WTC11 (cell line): ENCODE results near the gene AGBL5. TPM values are rescaled to one million over a fixed set of nuclear protein-coding genes. Genes with fewer than 3 reads are reported as not detected.
A peak's percentile ranks its signal among the peaks of the same experiment; 100 is the strongest.

ENCODE experiments used
- ATAC-seq: fragments of 200-7000 bp; cut with Tn5 transposase; 2 replicates; pipeline ENCODE4 v1.10.0; 2021; ENCODE audit warnings: mild to moderate bottlenecking, moderate library complexity
- CTCF ChIA-PET: fragments of 300-600 bp; sonication (Branson Sonifier 250); formaldehyde crosslinking; loops from one replicate; lab custom pipeline; 2021; ENCODE audit warnings: antibody characterized with exemption; lab: Charles Lee
- POLR2A ChIA-PET: fragments of 350-600 bp; sonication (Branson Sonifier 250); formaldehyde crosslinking; loops from one replicate; lab custom pipeline; 2021; ENCODE audit warnings: antibody characterized with exemption; lab: Charles Lee
- DNase-seq: peaks from one replicate; pipeline ENCODE4 v3.0.0; 2021; ENCODE audit warnings: low spot score
- H3K27ac Mint-ChIP-seq: 2 replicates; pipeline ENCODE4 v1.8.0; 2021; ENCODE audit warnings: mixed read lengths
- H3K27me3 Mint-ChIP-seq: 2 replicates; pipeline ENCODE4 v1.8.0; 2021; ENCODE audit warnings: low read depth, mild to moderate bottlenecking, moderate library complexity, mixed read lengths
- H3K36me3 Mint-ChIP-seq: 2 replicates; pipeline ENCODE4 v1.8.0; 2021; ENCODE audit warnings: mixed read lengths
- H3K4me1 Mint-ChIP-seq: 2 replicates; pipeline ENCODE4 v1.8.0; 2022; ENCODE audit warnings: mixed read lengths
- H3K4me3 Mint-ChIP-seq: 2 replicates; pipeline ENCODE4 v1.8.0; 2021; ENCODE audit warnings: mild to moderate bottlenecking, moderate library complexity, mixed read lengths
- H3K9me3 Mint-ChIP-seq: 2 replicates; pipeline ENCODE4 v1.8.0; 2021; ENCODE audit warnings: mixed read lengths
- ATF1 ChIP-seq: sonication (generic); formaldehyde crosslinking; IDR thresholded peaks from 2 replicates; pipeline ENCODE4 v1.8.1; 2023; ENCODE audit warnings: mild to moderate bottlenecking, moderate library complexity, missing genetic modification reagents
- EMX1 ChIP-seq: fragments of 250-450 bp; sonication (Bioruptor Pico); IDR thresholded peaks from 2 replicates; pipeline ENCODE4 v1.8.0; 2021; ENCODE audit warnings: mild to moderate bottlenecking
- JAZF1 ChIP-seq: fragments of 250-450 bp; sonication (Bioruptor Pico); IDR thresholded peaks from 2 replicates; pipeline ENCODE4 v1.9.0; 2021; ENCODE audit warnings: moderate library complexity, mild to moderate bottlenecking, inconsistent platforms
- NFE2L1 ChIP-seq: sonication (generic); formaldehyde crosslinking; IDR thresholded peaks from 2 replicates; pipeline ENCODE4 v1.8.1; 2023; ENCODE audit warnings: missing genetic modification reagents
- NR3C1 ChIP-seq: sonication (generic); formaldehyde crosslinking; conservative IDR thresholded peaks from 2 replicates; pipeline ENCODE4 v1.8.1; 2023; ENCODE audit warnings: low read depth, mild to moderate bottlenecking, missing genetic modification reagents
- SMAD4 ChIP-seq: sonication (generic); formaldehyde crosslinking; IDR thresholded peaks from 2 replicates; pipeline ENCODE4 v1.8.0; 2022; ENCODE audit warnings: mild to moderate bottlenecking, missing genetic modification reagents
- TEAD1 ChIP-seq: sonication (generic); formaldehyde crosslinking; IDR thresholded peaks from 2 replicates; pipeline ENCODE4 v1.8.0; 2022; ENCODE audit warnings: mild to moderate bottlenecking, missing genetic modification reagents
- TP53 ChIP-seq: sonication (generic); formaldehyde crosslinking; IDR thresholded peaks from 2 replicates; pipeline ENCODE4 v1.8.1; 2023; ENCODE audit warnings: mild to moderate bottlenecking, missing genetic modification reagents
- ZNF121 ChIP-seq: sonication (generic); formaldehyde crosslinking; IDR thresholded peaks from 2 replicates; pipeline ENCODE4 v1.8.0; 2023; ENCODE audit warnings: missing genetic modification reagents
- ZNF671 ChIP-seq: fragments of 250-450 bp; sonication (Bioruptor Pico); IDR thresholded peaks from 2 replicates; pipeline ENCODE4 v1.8.0; 2021; ENCODE audit warnings: mild to moderate bottlenecking
- total RNA-seq: library from RNA; stranded (reverse); gene quantifications from 3 replicates; pipeline ENCODE4 v1.2.3, GENCODE V29; 2021
- TF ChIP-seq, protein P1 (sequence below): sonication (generic); formaldehyde crosslinking; IDR thresholded peaks from 2 replicates; pipeline ENCODE4 v1.8.0; 2023; ENCODE audit warnings: mild to moderate bottlenecking, missing genetic modification reagents
- TF ChIP-seq, protein P2 (sequence below): sonication (generic); formaldehyde crosslinking; IDR thresholded peaks from 2 replicates; pipeline ENCODE4 v1.8.0; 2023; ENCODE audit warnings: missing genetic modification reagents, mild to moderate bottlenecking, borderline replicate concordance
- TF ChIP-seq, protein P3 (sequence below): sonication (generic); formaldehyde crosslinking; IDR thresholded peaks from 2 replicates; pipeline ENCODE4 v1.8.1; 2022; ENCODE audit warnings: missing genetic modification reagents, borderline replicate concordance
- TF ChIP-seq, protein P4 (sequence below): fragments of 250-450 bp; sonication (Bioruptor Pico); IDR thresholded peaks from 2 replicates; pipeline ENCODE4 v1.9.0; 2021; ENCODE audit warnings: mild to moderate bottlenecking
- TF ChIP-seq, protein P5 (sequence below): sonication (generic); formaldehyde crosslinking; IDR thresholded peaks from 2 replicates; pipeline ENCODE4 v1.8.0; 2022; ENCODE audit warnings: mild to moderate bottlenecking, missing genetic modification reagents
- TF ChIP-seq, protein P6 (sequence below): fragments of 250-450 bp; sonication (Bioruptor Pico); IDR thresholded peaks from 2 replicates; pipeline ENCODE4 v1.9.0; 2021; ENCODE audit warnings: mild to moderate bottlenecking
- TF ChIP-seq, protein P7 (sequence below): sonication (generic); formaldehyde crosslinking; IDR thresholded peaks from 2 replicates; pipeline ENCODE4 v1.8.1; 2022; ENCODE audit warnings: low read depth, missing genetic modification reagents, borderline replicate concordance

The AGBL5 gene
- total RNA-seq, 1 experiment from 2014 or later: 43.0 TPM

DNA sequence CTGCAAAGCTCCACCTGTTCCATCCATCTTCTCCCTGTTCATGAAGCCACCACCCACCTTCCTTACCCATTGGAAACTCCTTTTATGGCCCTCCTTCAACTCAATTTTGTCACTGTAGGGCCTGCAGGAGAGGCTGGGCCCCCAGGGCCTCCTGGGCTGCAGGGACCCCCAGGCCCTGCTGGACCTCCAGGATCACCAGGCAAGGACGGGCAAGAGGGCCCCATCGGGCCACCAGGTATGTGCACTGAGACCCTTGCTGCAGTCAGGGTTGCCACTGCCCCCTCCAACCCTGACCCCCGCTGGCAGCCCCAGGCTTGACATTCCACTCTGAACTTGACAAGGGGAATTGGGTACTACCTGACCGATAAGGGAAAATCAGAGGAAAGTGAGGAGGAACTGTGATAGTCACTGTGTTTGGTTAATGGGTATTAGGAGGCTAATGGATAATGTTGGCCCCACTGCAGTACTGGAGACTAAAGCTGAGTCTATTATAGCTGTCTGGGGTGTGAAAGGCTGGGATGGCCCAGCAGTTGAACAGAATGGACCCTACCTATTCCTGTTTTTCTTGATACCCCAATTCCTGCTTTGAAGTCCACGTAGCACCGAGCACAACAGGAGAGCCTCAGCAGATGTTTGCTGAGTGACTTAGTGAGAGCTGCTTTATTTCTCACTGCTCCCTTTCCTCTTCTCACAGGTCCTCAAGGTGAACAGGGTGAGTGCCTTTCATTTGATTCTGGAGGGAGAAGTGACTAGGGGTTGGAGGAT is 33.0 kb downstream of the AGBL5 start (continued):
- TF ChIP-seq, protein P1, sequence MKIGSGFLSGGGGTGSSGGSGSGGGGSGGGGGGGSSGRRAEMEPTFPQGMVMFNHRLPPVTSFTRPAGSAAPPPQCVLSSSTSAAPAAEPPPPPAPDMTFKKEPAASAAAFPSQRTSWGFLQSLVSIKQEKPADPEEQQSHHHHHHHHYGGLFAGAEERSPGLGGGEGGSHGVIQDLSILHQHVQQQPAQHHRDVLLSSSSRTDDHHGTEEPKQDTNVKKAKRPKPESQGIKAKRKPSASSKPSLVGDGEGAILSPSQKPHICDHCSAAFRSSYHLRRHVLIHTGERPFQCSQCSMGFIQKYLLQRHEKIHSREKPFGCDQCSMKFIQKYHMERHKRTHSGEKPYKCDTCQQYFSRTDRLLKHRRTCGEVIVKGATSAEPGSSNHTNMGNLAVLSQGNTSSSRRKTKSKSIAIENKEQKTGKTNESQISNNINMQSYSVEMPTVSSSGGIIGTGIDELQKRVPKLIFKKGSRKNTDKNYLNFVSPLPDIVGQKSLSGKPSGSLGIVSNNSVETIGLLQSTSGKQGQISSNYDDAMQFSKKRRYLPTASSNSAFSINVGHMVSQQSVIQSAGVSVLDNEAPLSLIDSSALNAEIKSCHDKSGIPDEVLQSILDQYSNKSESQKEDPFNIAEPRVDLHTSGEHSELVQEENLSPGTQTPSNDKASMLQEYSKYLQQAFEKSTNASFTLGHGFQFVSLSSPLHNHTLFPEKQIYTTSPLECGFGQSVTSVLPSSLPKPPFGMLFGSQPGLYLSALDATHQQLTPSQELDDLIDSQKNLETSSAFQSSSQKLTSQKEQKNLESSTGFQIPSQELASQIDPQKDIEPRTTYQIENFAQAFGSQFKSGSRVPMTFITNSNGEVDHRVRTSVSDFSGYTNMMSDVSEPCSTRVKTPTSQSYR (CRISPR knock-in tag): no peak
- TF ChIP-seq, protein P2, sequence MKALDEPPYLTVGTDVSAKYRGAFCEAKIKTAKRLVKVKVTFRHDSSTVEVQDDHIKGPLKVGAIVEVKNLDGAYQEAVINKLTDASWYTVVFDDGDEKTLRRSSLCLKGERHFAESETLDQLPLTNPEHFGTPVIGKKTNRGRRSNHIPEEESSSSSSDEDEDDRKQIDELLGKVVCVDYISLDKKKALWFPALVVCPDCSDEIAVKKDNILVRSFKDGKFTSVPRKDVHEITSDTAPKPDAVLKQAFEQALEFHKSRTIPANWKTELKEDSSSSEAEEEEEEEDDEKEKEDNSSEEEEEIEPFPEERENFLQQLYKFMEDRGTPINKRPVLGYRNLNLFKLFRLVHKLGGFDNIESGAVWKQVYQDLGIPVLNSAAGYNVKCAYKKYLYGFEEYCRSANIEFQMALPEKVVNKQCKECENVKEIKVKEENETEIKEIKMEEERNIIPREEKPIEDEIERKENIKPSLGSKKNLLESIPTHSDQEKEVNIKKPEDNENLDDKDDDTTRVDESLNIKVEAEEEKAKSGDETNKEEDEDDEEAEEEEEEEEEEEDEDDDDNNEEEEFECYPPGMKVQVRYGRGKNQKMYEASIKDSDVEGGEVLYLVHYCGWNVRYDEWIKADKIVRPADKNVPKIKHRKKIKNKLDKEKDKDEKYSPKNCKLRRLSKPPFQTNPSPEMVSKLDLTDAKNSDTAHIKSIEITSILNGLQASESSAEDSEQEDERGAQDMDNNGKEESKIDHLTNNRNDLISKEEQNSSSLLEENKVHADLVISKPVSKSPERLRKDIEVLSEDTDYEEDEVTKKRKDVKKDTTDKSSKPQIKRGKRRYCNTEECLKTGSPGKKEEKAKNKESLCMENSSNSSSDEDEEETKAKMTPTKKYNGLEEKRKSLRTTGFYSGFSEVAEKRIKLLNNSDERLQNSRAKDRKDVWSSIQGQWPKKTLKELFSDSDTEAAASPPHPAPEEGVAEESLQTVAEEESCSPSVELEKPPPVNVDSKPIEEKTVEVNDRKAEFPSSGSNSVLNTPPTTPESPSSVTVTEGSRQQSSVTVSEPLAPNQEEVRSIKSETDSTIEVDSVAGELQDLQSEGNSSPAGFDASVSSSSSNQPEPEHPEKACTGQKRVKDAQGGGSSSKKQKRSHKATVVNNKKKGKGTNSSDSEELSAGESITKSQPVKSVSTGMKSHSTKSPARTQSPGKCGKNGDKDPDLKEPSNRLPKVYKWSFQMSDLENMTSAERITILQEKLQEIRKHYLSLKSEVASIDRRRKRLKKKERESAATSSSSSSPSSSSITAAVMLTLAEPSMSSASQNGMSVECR (CRISPR knock-in tag): no peak
- TF ChIP-seq ATF1 (CRISPR knock-in tag): no peak
- no peak for TF ChIP-seq JAZF1 (CRISPR knock-in tag)
- TF ChIP-seq, protein P3, sequence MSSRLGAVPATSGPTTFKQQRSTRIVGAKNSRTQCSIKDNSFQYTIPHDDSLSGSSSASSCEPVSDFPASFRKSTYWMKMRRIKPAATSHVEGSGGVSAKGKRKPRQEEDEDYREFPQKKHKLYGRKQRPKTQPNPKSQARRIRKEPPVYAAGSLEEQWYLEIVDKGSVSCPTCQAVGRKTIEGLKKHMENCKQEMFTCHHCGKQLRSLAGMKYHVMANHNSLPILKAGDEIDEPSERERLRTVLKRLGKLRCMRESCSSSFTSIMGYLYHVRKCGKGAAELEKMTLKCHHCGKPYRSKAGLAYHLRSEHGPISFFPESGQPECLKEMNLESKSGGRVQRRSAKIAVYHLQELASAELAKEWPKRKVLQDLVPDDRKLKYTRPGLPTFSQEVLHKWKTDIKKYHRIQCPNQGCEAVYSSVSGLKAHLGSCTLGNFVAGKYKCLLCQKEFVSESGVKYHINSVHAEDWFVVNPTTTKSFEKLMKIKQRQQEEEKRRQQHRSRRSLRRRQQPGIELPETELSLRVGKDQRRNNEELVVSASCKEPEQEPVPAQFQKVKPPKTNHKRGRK (CRISPR knock-in tag): no peak
- no peak for TF ChIP-seq ZNF671
- no peak for TF ChIP-seq TEAD1 (CRISPR knock-in tag)
- no peak for TF ChIP-seq ZNF121 (CRISPR knock-in tag)
- TF ChIP-seq, protein P4, sequence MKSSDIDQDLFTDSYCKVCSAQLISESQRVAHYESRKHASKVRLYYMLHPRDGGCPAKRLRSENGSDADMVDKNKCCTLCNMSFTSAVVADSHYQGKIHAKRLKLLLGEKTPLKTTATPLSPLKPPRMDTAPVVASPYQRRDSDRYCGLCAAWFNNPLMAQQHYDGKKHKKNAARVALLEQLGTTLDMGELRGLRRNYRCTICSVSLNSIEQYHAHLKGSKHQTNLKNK: no peak
- TF ChIP-seq, protein P5, sequence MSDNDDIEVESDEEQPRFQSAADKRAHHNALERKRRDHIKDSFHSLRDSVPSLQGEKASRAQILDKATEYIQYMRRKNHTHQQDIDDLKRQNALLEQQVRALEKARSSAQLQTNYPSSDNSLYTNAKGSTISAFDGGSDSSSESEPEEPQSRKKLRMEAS (CRISPR knock-in tag): no peak
- TF ChIP-seq, protein P6, sequence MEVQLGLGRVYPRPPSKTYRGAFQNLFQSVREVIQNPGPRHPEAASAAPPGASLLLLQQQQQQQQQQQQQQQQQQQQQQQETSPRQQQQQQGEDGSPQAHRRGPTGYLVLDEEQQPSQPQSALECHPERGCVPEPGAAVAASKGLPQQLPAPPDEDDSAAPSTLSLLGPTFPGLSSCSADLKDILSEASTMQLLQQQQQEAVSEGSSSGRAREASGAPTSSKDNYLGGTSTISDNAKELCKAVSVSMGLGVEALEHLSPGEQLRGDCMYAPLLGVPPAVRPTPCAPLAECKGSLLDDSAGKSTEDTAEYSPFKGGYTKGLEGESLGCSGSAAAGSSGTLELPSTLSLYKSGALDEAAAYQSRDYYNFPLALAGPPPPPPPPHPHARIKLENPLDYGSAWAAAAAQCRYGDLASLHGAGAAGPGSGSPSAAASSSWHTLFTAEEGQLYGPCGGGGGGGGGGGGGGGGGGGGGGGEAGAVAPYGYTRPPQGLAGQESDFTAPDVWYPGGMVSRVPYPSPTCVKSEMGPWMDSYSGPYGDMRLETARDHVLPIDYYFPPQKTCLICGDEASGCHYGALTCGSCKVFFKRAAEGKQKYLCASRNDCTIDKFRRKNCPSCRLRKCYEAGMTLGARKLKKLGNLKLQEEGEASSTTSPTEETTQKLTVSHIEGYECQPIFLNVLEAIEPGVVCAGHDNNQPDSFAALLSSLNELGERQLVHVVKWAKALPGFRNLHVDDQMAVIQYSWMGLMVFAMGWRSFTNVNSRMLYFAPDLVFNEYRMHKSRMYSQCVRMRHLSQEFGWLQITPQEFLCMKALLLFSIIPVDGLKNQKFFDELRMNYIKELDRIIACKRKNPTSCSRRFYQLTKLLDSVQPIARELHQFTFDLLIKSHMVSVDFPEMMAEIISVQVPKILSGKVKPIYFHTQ (CRISPR knock-in tag): no peak

DNA sequence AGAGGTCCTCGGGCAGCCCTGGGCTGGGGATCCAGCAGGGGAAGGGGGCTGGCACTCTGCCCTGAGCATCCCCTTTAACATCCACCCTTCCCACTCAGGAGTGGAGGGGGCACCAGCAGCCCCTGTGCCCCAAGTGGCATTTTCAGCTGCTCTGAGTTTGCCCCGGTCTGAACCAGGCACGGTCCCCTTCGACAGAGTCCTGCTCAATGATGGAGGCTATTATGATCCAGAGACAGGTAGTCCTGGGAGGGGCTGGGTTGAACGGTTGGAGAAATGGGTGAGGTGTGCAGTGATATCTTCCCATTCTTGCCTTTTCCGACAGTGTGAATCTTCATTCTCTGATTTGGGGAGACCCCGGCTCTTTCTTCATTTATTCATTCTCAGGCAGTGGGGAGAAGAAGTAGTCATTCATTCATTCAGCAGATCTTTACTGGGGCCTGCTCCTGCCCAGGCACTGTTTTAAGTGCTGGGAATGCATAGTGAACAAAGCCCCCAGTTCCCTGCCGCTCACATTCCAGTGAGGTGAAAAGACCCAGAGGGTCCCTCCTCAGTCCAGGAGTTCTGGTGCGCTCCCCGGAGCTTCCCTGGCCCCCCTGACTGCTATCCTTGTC is 33.7 kb downstream of the AGBL5 start:
- ATAC-seq: no peak
- Mint-ChIP-seq H3K36me3 (no peaks in the 10 kb centered on the region), H3K4me1 (peaks cover 27% of the 10 kb centered on the region), H3K27me3 (peaks cover 23% of the 10 kb centered on the region), H3K9me3 (no peaks in the 10 kb centered on the region), H3K4me3 (peak overlapping the region; percentile 70), H3K27ac (no peak overlapping the region)
- ChIA-PET CTCF (interaction anchor here (0.6 to 6.4 kb wide), 7 partner anchors 12 to 195 kb away, joined by 3 to 50 read pairs (median 4); partner anchors contain the start of genes AGBL5 and OST4), POLR2A (interaction anchor here (0.9 to 2.4 kb wide), 2 partner anchors 13 to 33 kb away, joined by 3 to 9 read pairs; partner anchors contain the start of gene OST4)
- DNase-seq: no peak
- TF ChIP-seq NFE2L1: no peak
- no peak for TF ChIP-seq NR3C1
- TF ChIP-seq SMAD4 (CRISPR knock-in tag): no peak
- no peak for TF ChIP-seq EMX1
- TF ChIP-seq TEAD1 (CRISPR knock-in tag): no peak
- no peak for TF ChIP-seq TP53 (CRISPR knock-in tag)
- TF ChIP-seq, protein P5 (CRISPR knock-in tag): no peak
- TF ChIP-seq, protein P7, sequence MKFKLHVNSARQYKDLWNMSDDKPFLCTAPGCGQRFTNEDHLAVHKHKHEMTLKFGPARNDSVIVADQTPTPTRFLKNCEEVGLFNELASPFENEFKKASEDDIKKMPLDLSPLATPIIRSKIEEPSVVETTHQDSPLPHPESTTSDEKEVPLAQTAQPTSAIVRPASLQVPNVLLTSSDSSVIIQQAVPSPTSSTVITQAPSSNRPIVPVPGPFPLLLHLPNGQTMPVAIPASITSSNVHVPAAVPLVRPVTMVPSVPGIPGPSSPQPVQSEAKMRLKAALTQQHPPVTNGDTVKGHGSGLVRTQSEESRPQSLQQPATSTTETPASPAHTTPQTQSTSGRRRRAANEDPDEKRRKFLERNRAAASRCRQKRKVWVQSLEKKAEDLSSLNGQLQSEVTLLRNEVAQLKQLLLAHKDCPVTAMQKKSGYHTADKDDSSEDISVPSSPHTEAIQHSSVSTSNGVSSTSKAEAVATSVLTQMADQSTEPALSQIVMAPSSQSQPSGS (CRISPR knock-in tag): no peak
